Vagina (tissue), 2 donors: ENCODE measurements around the gene CRYGB.

Experiments
- CTCF ChIP-seq, 3 experiments: fragments of 450-650 bp in 2 of 3; fragments of 200-600 bp in 1 of 3; sonication (generic) in 1 of 3; IDR thresholded peaks; one replicate each; pipeline ENCODE4 v1.5.1; 2017 to 2019; ENCODE audit warnings: antibody characterized with exemption in 3 of 3, mild to moderate bottlenecking in 2 of 3, moderate library complexity in 2 of 3
- POLR2A ChIP-seq, 2 donors: fragments of 450-650 bp; IDR thresholded peaks; one replicate each; pipeline ENCODE4 v1.6.1; 2017; ENCODE audit warnings: antibody characterized with exemption in 2 of 2, mild to moderate bottlenecking in 2 of 2, moderate library complexity in 2 of 2
- POLR2AphosphoS5 ChIP-seq, 2 donors: sonication (generic); formaldehyde crosslinking; IDR thresholded peaks; one replicate each; pipeline ENCODE4 v1.9.0; 2017; ENCODE audit warnings: antibody characterized with exemption in 2 of 2, mild to moderate bottlenecking in 2 of 2, low read depth in 1 of 2; ENCODE audit not compliant: insufficient read depth in 1 of 2

GRCh38 chr2:208097313-208097712 lies 48.6 kb downstream of the CRYGB start:
- no peak for TF ChIP-seq CTCF (IDR thresholded peaks at IDR 0.05)
- TF ChIP-seq POLR2AphosphoS5 (IDR thresholded peaks at IDR 0.05; ENCODE audit: insufficient read depth in 1 of 2, low read depth in 1 of 2): no peak
- TF ChIP-seq POLR2A (IDR thresholded peaks at IDR 0.05): no peak
